PC-3 (cell line): ENCODE measurements around the gene SLC11A2.

Experiments used
- EZH2 ChIP-seq: fragments of 300-600 bp; sonication (generic); IDR thresholded peaks from one replicate; pipeline ENCODE4 v1.6.1; 2017; ENCODE audit warnings: antibody characterized with exemption, mild to moderate bottlenecking, low read length; ENCODE audit not compliant: unreplicated experiment
- TF ChIP-seq, protein P1 (sequence below): fragments of 300-600 bp; sonication (generic); conservative IDR thresholded peaks from 2 replicates; pipeline ENCODE4 v1.5.1; 2017; ENCODE audit warnings: antibody characterized with exemption, low read depth, mild to moderate bottlenecking, low read length

DNA sequence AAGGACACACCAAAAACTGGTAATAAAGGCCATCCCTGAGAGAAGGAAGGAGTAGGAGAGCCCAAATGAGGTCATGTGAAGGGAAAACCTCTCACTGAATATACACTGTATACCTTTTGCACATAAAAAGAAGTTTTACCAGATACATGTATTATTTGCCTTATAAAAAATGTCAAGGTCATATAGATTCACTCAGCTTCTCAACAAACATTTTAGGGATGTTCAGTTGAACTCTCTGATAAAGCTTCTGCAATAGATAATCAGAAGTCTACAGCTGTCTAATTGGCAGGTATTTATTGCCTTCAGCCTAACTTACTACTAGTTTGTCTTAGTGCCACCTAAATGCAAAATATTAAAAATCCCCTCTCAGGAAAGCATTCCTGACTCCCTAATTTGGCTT is 8.7 kb downstream of the SLC11A2 start:
- TF ChIP-seq, protein P1, sequence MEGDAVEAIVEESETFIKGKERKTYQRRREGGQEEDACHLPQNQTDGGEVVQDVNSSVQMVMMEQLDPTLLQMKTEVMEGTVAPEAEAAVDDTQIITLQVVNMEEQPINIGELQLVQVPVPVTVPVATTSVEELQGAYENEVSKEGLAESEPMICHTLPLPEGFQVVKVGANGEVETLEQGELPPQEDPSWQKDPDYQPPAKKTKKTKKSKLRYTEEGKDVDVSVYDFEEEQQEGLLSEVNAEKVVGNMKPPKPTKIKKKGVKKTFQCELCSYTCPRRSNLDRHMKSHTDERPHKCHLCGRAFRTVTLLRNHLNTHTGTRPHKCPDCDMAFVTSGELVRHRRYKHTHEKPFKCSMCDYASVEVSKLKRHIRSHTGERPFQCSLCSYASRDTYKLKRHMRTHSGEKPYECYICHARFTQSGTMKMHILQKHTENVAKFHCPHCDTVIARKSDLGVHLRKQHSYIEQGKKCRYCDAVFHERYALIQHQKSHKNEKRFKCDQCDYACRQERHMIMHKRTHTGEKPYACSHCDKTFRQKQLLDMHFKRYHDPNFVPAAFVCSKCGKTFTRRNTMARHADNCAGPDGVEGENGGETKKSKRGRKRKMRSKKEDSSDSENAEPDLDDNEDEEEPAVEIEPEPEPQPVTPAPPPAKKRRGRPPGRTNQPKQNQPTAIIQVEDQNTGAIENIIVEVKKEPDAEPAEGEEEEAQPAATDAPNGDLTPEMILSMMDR = no peak
- no peak for TF ChIP-seq EZH2
